Measurements from ENCODE around the gene METTL25B. TPM values are rescaled to one million over a fixed set of nuclear protein-coding genes. Genes with fewer than 3 reads are reported as not detected.

Gene METTL25B
- total and polyA plus RNA-seq, 2 of the 4 experiments (the other 2 are of a cell fraction), result 2.3 to 10.1 TPM

- H2AK9ac ChIP-seq (replicated peaks; ENCODE audit: low read depth, low read length, poor library complexity), result peak overlapping the region; percentile 47
- intact Hi-C loops (cut with micrococcal nuclease), result loop anchor here (2.0 kb wide), 1 partner anchor 15 kb away; no protein-coding TSS in a partner anchor
- no peak overlapping the region for H3K56ac ChIP-seq (ENCODE audit: extremely low read depth, insufficient read depth, low read length)
- H3K14ac ChIP-seq (replicated peaks; ENCODE audit: low read depth, low read length), result no peak overlapping the region; the same call in 1 of the 2 replicates
- H3K18ac ChIP-seq (ENCODE audit: low read depth, low read length), result no peak overlapping the region
- peaks cover 45% of the 10 kb centered on the region for H3K4me1 ChIP-seq (ENCODE audit: control insufficient read depth, insufficient read depth, low read length)
- WGBS, 2 experiments (ENCODE audit: extremely low coverage in 2 of 2, insufficient read length in 1 of 2), result 35% methylated on average over 5 of the region's 11 CpGs; no CpG with 5 or more reads in 1 of the 2 experiments
- POLR2A ChIA-PET (ENCODE audit: unreplicated experiment), result interaction anchor here (0.5 kb wide), 1 partner anchor 33 kb away, joined by 5 read pairs; the partner anchor contains the start of gene NES
- H2BK15ac ChIP-seq (ENCODE audit: low read depth, low read length), result 0 out of 3 replicates have a peak overlapping the region, but pooled peaks have one; percentile 36
- no peak overlapping the region for H3K9ac ChIP-seq (ENCODE audit: low read depth, low read length)
- H3K4ac ChIP-seq (ENCODE audit: low read depth, low read length), result peak overlapping the region; percentile 33; the same call in 1 of the 2 replicates
- no peak for TF ChIP-seq ELK1 (IDR thresholded peaks at IDR 0.05; ENCODE audit: borderline replicate concordance, low read depth, low read length)
- TF ChIP-seq MAZ (IDR thresholded peaks at IDR 0.05; ENCODE audit: borderline replicate concordance, low read depth, low read length), result peak; percentile 28; the same call in 1 of the 2 replicates
- TF ChIP-seq CTCF (conservative IDR thresholded peaks at IDR 0.05; ENCODE audit: low read depth, low read length), result no peak
- peak overlapping the region; percentile 55 for H2BK120ac ChIP-seq (ENCODE audit: low read depth, low read length)
- H4K20me1 ChIP-seq (ENCODE audit: insufficient read depth, low read length), result no peaks in the 10 kb centered on the region
- peak overlapping the region; percentile 60 for H2AFZ ChIP-seq (replicated peaks; ENCODE audit: low read length, poor library complexity)
- no peak overlapping the region for H2BK5ac ChIP-seq (ENCODE audit: low read depth, low read length, poor library complexity, severe bottlenecking)
- ATAC-seq (ENCODE audit: low read depth) (peak; percentile 68), DNase-seq (peak; percentile 62)
- CTCF ChIA-PET, result interaction anchor here (0.6 to 2.2 kb wide), 3 partner anchors 16 to 278 kb away, joined by 4 to 8 read pairs (median 6); no protein-coding TSS in a partner anchor
- H3K9me1 ChIP-seq (ENCODE audit: insufficient read depth, low read length), result peaks cover 3% of the 10 kb centered on the region; the same call in 1 of the 2 replicates
- peak overlapping the region; percentile 40 for H4K91ac ChIP-seq (ENCODE audit: insufficient read depth, low read depth, low read length)
- H3K27me3 ChIP-seq (ENCODE audit: control insufficient read depth, insufficient read depth, low read length), result peaks cover 2% of the 10 kb centered on the region; the same call in 1 of the 2 replicates
- in situ Hi-C loops (cut with MboI; ENCODE audit: low sequenced_read_pairs), result no loop called here
- H3K79me1 ChIP-seq (ENCODE audit: low read depth in 1 of 2, low read length in 2 of 2), result 0 out of 4 replicates have a peak, but pooled peaks cover 0 to 3% of the 10 kb centered on the region in 2 experiments
- no peak overlapping the region for H3K4me3 ChIP-seq (ENCODE audit: insufficient read depth, low read depth, low read length)
- no peak overlapping the region for H4K5ac ChIP-seq (ENCODE audit: low read depth, low read length)
- no peak overlapping the region for H3K4me2 ChIP-seq (ENCODE audit: low read depth, low read length)
- dilution Hi-C loops (cut with HindIII; ENCODE audit: low sequenced_read_pairs, unreplicated experiment), result no loop called here
- H2AK5ac ChIP-seq (ENCODE audit: low read depth, low read length), result peak overlapping the region; percentile 50; the same call in 1 of the 2 replicates
- H4K8ac ChIP-seq (ENCODE audit: low read depth in 2 of 2, low read length in 2 of 2), result 0 out of 4 replicates have a peak overlapping the region, but pooled peaks of 1 of the 2 experiments have one; percentile 4
- no peaks in the 10 kb centered on the region for H3K9me3 ChIP-seq (ENCODE audit: control insufficient read depth, insufficient read depth, low read length)
- H3K27ac ChIP-seq (ENCODE audit: insufficient read depth, low read length), result 0 out of 2 replicates have a peak overlapping the region, but pooled peaks have one; percentile 8
- H2BK20ac ChIP-seq (ENCODE audit: low read depth, low read length), result peak overlapping the region; percentile 17; the same call in 1 of the 2 replicates
- H3K36me3 ChIP-seq (ENCODE audit: control insufficient read depth, insufficient read depth, low read length), result no peaks in the 10 kb centered on the region
- no peak overlapping the region for H3K23ac ChIP-seq (ENCODE audit: low read depth, low read length)
- no TSS peak for BruUV-seq (replicated peaks)
Measured at GRCh38 chr1:156709757-156710489, 18.3 kb upstream of the METTL25B start.

Data from IMR-90 (cell line).